Activated effector memory CD4-positive, alpha-beta T cell treated with anti-CD3 and anti-CD28 coated beads, Interleukin-2, amount 50 U/mL, for 16 hours (primary cell): ENCODE data around the gene REC114.

Experiments used
- DNase-seq: peaks from one replicate; pipeline ENCODE4 v3.0.0-alpha.2; 2020

REC114 gene

GRCh38 chr15:73582851-73583379 is 140.0 kb downstream of the REC114 start:
- no peak for DNase-seq

DNA sequence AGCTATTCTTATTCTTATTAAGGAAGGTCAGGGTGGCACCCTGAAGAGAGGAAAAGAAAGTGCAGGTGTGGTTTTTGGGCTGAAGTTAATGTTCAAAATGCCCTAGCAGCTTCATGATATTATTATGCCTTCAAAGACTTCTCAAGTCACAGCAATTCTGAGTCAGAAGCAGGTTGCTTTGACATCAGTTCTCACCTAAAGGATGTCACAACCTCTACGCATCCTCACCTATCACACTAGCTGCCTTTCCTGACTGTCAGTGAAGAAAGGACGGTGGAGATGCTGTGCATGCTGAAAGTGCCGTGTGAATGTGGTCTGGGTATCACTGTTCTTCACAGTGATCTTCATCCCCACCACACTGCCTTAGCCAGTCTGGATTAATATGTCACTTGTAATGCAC is 140.6 kb downstream of the REC114 start:
- no peak for DNase-seq

DNA sequence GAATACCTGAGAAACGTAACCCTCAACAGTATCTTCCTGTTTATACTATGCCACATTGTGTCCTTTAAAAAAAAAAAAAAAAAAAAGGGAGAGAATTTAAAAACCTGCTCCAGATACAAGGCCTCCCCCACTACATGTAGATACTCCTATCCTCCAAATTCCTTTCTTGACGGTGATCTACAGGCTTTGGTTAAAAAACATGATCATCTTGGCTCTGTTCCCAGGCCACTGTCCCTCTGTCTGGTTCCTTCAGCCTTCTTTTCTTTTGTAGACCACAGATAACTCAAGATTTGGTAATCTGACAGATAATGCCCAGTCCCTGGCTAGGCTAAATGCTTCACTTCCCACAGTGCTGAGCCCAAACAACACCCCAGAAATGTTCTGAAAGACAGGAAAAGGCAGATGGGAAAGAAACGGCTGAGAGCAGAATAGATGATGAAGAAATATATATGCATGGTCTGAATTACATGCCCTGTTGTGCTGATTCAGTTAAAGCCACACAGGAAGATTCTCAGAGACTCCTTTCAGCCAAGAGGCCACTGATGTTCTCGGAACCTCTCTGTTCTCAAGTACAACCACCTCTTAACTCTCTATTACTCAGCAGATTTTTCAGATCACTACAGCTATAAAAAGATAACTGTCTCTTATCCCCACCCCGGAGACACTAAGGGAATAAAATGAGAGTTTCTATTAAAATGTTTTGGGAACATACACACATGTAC is 141.9 kb downstream of the REC114 start:
- DNase-seq = no peak

- no peak for DNase-seq
These were observed 143.1 kb downstream of the REC114 start for GRCh38 chr15:73585871-73586654.

GRCh38 chr15:73589766-73590165 is 146.8 kb downstream of the REC114 start:
- DNase-seq = no peak

- no peak for DNase-seq
These were observed 147.3 kb downstream of the REC114 start for GRCh38 chr15:73590263-73590662.

DNA sequence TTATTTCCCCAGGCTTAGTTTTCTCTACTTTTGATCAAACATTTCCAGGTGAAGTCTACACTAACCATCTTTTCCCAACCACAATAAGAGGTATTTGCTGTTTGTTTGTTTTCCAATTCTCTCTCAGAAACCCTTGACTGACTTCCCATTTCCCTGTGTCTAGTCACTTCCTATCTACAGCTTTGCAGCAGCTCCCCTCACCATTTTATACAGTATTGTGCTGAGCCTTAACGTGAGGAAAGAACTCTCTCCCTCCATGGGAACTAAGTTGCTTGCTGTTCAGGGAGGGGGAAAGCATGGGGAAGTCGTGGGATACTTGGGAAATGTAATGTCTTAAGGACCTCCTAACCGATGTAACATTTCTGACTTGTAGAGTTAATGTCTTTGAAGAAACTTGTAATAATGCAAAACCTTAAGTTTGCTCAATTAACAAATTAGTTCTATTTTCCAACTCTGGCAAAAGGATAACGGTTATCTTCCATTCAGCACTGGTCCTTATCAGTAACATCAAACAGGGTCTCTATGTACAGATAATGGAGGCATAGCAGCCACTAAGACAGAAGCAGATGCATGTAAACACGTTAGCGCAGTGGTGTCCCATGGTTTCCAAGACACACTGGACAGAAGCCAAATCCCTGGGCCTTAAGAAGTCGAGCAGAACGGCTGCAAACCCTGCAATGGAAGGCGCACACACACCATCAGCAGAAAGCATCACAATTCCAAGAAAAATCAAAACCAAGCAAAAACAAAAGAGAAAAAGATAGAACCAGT is 150.5 kb downstream of the REC114 start:
- no peak for DNase-seq

GRCh38 chr15:73594109-73594508 is 151.1 kb downstream of the REC114 start:
- DNase-seq = no peak

DNA sequence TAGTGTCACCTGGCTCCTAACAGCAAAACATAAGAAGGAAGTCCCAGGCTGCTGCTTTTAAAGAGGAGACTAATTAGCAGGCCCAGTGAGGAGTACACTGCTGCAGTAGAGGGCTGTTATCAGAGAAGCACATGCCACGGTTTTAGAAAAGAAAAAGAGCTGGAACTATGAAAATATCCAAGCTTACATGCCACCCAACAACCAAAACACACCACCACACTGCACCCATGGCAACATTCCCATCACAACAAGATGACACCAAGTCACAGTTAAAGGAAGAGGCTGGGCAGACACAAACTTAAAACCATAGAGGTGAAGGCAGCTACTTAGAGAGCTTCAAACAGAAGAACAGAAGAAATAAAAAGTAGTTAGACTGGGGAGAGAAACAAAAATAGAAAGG is 153.2 kb downstream of the REC114 start:
- DNase-seq = no peak

DNA sequence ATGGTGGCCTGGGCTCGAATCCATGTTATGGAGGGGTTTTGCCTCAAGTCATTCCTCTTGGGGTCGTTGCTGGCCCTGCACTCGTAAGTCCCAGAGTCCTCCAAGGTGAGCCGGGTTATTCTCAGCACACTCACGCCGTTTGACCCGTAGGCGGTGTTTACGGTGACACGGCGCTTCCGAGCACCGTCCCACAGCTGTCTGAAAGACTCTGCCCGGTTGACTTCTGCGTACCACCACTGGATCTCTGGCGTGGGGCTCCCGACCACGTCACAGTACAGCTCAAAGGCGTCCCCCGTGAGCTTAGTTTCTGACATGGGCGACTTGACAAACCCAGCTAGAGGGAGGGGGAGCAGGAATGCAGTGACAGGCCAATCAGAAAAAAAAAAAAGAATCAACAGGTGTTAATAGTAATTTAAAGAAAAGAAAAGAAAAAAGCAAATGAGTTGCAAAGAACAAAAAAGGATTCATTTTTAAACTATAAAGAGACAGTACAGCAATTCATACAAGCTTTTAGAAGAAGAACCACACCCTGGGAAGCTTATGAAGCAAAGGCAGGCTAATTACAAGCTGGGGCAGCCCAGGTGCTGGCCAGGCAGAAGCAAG is 154.2 kb downstream of the REC114 start:
- DNase-seq = no peak

- DNase-seq = no peak
These were observed 155.7 kb downstream of the REC114 start for GRCh38 chr15:73598530-73599160.

DNA sequence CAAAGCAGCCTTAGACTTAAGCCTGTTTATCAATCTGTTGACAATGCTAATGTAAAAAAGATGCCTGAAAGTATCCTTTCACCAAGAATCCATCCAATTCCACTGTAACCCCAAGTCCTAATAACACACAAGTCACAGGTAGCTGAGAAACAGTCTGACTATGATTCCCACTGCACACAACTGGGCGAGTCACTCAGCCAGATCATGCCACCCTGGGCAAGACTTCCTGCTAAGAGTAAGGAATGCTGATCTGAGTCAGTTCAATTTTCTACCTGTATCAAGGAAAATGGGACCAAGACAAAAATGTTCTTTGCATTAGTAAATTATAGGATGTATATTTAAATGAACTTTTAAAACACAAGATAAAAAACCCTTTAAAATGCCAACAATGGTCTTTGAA is 157.0 kb downstream of the REC114 start:
- DNase-seq = no peak

DNA sequence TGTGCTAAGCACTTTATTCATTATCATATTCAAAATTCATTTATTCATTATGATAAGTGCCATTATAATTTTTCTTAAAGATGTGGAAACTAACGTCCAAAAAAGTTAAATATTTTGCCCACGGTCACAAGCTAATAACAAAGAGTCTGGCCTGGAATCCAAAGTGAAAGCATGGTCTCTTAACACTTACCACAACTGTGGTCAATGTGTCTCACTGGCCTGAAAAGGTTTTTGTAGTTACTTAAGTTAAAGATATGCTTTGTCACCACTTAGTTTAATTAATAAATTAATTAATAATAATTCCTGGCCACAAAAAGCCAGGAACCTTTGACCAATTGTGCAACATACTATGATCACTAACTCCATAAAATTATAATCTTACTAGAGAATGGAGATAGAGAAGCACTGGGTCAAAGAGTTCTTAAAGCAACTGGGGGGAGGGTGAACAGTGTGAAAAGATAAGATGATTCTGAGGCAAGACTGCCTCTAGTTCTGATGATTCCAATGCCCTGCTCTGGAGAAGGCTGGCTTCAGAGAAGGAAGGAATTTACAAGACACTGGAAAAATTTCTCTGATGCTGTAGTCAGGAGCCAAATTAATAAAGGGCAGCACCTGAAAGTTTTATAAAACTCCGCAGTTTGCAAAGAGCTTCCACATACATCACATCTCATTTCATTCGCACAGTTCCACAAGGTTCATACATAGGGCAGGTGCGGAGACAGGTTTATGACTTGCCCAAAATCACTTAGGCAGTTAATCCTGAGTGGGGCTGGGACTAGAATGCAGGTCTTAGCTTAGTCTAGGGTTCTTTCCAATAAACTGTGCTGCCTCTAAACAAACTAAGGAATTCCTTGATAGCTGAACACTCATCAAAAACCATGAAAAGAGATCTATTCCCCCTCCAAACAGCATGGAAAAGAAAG is 157.7 kb downstream of the REC114 start:
- no peak for DNase-seq

DNA sequence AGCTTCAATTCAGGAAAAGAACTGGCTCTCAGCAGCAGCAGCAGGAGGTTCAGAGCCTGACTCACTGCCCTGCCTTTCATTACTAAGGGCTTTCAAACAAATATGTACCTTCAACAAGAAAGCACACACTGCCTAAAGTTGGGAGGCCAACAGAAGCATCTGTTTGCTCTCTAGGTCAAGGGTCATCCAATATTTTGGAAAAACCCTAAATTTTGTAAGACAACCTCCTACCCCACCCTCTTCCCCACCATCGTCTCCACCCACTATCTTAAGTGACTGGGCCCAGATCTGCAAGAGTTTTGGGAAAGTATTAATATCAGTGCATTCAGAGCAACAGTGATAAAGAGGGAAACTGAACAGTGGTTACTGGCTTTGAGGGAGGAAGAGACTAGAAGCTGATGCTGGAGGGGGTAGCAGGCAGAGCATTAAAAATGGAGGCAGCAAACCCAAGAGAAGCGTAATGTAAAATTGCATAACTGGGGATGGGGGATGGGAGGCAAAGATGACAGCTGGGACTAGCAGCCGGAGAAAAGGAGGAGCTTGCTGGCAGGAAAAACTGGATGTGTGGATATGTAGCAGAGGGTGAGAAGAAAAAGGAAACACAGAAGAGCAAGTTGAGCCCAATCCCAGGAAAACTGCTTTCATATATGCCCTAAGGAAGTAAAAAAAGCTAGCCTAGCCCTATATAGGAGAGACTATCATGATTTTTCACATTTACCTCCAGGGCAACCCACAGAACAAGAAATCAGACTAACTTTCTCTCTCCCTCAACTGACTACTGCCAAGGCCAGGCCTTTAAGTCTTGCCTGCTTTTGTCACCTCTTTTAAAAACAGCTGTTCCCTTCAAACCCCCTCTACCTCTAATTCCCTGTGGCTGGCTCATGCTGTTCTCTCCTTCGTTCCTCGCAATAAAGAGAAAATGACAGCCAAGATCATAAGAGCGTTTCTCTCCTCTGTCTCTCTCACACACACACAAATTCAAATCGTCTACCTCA is 158.8 kb downstream of the REC114 start:
- DNase-seq = no peak

DNA sequence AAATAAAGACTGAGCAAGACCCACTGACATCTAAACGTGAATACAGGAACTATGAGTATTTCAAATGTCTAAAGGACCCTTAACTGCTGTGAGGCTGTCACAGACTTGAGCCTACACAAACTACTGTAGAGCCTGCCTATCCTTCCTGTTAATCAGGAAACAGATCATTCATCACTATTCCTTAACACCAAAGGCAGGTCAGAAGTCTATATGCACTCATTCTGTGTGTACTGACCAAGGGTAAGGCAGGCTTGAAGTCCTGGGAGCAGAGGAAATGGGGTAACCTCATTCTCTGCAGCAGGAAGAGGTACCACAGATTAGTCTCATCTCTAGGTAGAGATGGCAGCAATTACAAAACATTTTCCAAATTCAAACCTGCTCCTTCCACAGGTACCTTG is 159.5 kb downstream of the REC114 start:
- no peak for DNase-seq

DNA sequence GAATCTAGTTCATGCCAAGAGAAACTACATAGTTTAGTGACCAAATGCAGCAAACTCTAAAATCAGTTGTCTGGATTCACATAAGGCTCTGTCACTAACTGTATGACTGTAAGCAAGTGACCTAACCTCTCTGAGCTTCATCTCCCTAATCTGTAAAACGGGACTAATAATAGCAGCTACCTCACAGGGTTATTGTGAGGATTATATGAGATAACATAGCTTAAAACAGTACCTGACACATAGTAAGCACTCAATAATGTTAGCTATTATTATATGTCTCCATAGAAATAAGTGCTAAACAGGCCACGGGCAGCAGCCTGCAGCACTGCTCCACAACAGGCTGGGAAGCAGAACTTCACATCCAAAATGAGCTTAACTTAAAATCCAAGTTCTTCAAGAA is 160.0 kb downstream of the REC114 start:
- DNase-seq = no peak

- DNase-seq = no peak
These were observed 161.5 kb downstream of the REC114 start for GRCh38 chr15:73604477-73604876.

- DNase-seq = no peak
These were observed 162.9 kb downstream of the REC114 start for GRCh38 chr15:73605759-73606436.

DNA sequence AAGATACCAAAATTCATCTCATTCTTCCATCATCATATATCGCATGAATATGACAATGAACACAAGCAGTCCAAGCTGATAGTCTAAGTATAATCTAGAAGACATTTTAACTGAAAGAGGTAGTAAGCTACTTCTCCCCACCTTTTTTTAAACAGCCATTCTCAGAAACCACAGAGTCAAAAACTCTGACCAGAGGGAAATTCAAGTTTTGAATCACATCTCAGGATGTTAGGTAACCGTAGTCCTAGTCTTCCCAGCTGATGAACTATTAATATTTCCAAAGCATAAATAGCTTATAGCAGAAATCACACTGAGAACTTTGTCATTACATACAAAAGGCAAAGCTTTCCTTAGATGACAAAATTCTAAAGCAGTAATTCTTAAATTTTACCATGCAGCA is 164.4 kb downstream of the REC114 start:
- no peak for DNase-seq

DNA sequence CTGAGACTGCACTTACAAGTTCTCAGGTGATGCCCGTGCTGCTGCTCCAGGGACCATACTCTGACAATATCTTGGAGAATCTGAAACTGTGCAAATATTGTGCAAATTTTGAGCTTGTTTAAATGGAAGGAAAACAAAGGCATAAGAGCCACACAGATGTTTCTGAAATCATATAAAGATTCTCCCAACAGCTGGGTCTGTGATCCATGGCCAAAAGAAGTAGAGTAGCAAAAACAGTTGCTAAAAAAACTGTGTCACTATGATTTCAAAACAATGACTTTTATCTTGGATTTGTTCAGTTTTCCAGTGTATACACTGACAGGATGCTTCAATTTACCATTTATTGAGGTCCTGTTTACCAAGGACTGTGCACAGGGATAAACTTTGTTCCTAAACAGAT is 164.9 kb downstream of the REC114 start:
- no peak for DNase-seq
